GM12892 (cell line): Measurements from ENCODE around the gene ANO1.

Experiments
- POLR2A ChIP-seq: IDR thresholded peaks from 2 replicates; pipeline ENCODE4 v1.6.1; 2011; ENCODE audit warnings: low read depth, low read length, control low read depth
- POLR2AphosphoS5 ChIP-seq: IDR thresholded peaks from 2 replicates; pipeline ENCODE4 v1.6.1; 2011; ENCODE audit warnings: low read depth, low read length, control low read depth

DNA sequence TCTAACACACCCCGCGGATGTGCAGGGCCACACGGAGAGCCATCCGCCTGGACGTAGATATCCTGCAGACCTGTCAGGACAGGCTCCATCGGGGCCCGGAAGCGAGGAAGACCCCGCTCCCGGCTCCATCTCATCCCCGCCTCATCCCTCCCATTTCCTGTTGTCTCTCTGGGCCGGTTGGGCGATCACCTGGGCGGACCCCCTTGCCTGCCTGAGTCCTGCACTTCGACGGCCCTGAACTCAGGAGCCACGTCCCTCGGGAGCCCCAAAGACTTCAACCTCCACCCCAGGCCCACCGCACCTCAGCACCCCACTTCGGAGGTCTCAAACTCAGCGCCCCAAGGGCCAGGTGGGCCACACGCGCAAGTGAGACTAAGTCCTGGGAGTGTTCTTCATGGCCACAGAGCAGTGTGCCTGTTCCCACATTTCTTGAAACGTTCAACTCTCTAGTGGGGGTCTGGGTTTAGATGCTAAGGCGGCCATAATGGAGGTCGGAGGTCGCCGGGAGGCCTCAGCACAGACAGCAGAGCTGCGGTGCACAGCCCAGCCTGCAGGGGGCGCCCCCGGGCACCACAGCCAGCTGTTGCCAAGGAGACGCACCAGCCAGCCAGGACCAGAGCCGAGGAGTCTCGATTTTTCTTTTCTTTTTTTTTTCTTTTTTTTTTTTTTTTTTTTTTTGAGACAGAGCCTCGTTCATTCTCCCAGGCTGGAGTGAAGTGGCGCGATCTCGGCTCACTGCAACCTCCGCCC is 99.0 kb downstream of the ANO1 start:
- no peak for TF ChIP-seq POLR2AphosphoS5
- TF ChIP-seq POLR2A, result no peak
